Stimulated activated CD4-positive, alpha-beta T cell treated with anti-CD3 and anti-CD28 coated beads, Interleukin-12 subunit alpha, Interleukin-12 subunit beta, amount 100 ng/mL, for 4 hours (primary cell): ENCODE measurements around the gene SLC24A3.

Source experiments
- DNase-seq: peaks from one replicate; pipeline ENCODE4 v3.0.0-alpha.2; 2020

The SLC24A3 gene

GRCh38 chr20:19244291-19244690, 31.8 kb downstream of the SLC24A3 start:
- DNase-seq, result no peak

GRCh38 chr20:19249106-19249879, 36.9 kb downstream of the SLC24A3 start:
- DNase-seq, result no peak

- DNase-seq, result no peak
Observed at GRCh38 chr20:19250346-19250745, 37.9 kb downstream of the SLC24A3 start.

GRCh38 chr20:19251506-19251905, 39.1 kb downstream of the SLC24A3 start:
- DNase-seq, result no peak

- DNase-seq, result no peak
Observed at GRCh38 chr20:19251958-19252357, 39.5 kb downstream of the SLC24A3 start.

GRCh38 chr20:19252451-19253120, 40.1 kb downstream of the SLC24A3 start:
- DNase-seq, result no peak

GRCh38 chr20:19253316-19253715, 40.9 kb downstream of the SLC24A3 start:
- no peak for DNase-seq

GRCh38 chr20:19253916-19254820, 41.7 kb downstream of the SLC24A3 start:
- no peak for DNase-seq

- DNase-seq, result no peak
Observed at GRCh38 chr20:19254956-19255355, 42.5 kb downstream of the SLC24A3 start.

- no peak for DNase-seq
Observed at GRCh38 chr20:19256085-19256484, 43.6 kb downstream of the SLC24A3 start.

GRCh38 chr20:19256906-19257595, 44.6 kb downstream of the SLC24A3 start:
- no peak for DNase-seq

GRCh38 chr20:19257865-19258264, 45.4 kb downstream of the SLC24A3 start:
- DNase-seq, result no peak

GRCh38 chr20:19259141-19259591, 46.7 kb downstream of the SLC24A3 start:
- DNase-seq, result no peak

GRCh38 chr20:19260412-19261090, 48.1 kb downstream of the SLC24A3 start:
- DNase-seq, result no peak

- no peak for DNase-seq
Observed at GRCh38 chr20:19264191-19264590, 51.7 kb downstream of the SLC24A3 start.

GRCh38 chr20:19265646-19266374, 53.4 kb downstream of the SLC24A3 start:
- no peak for DNase-seq

GRCh38 chr20:19268426-19268825, 56.0 kb downstream of the SLC24A3 start:
- DNase-seq, result no peak

GRCh38 chr20:19269737-19270340, 57.4 kb downstream of the SLC24A3 start:
- DNase-seq, result no peak

GRCh38 chr20:19271879-19272651, 59.6 kb downstream of the SLC24A3 start:
- DNase-seq, result no peak
